GM23338 (cell line): ENCODE data around the gene ELMOD3. TPM values are rescaled to one million over a fixed set of nuclear protein-coding genes. Genes with fewer than 3 reads are reported as not detected.

Experiments
- polyA plus RNA-seq: library from polyadenylated mRNA; unstranded; fragments of >200 nt; fragmentation: Nextera tagmentation; extraction: Ambion mirVana; gene quantifications from 2 replicates; pipeline ENCODE4 v1.2.1, GENCODE V29; 2016
- small RNA-seq: library from RNA; depleted of rRNA; stranded (forward); fragments of <200 nt; gene quantifications from one replicate; pipeline ENCODE3, GENCODE V24; 2014; ENCODE audit warnings: low replicate concordance
- total RNA-seq: library from RNA; depleted of rRNA; stranded (reverse); fragments of >200 nt; shearing (Covaris generic); gene quantifications from 2 replicates; pipeline ENCODE4 v1.2.3, GENCODE V29; 2014; rRNA removed

Gene ELMOD3
- total and polyA plus RNA-seq, 2 experiments from 2014 or later: 8.6 to 8.9 TPM

Small RNAs within 50 kb of the gene (small RNA-seq; reads per million reads assigned to genes)
- gene AC062037.1 (not detected), gene AC062037.2 (not detected), gene RF00019 (not detected), gene RN7SL113P (not detected)

Other genes starting within 250 kb of the ELMOD3 start
- 42.4 and 47.3 TPM in 2 replicates for gene TCF7L1, start 221.4 kb upstream of the ELMOD3 start, total RNA-seq
- gene TCF7L1, start 221.4 kb upstream of the ELMOD3 start, polyA plus RNA-seq: 101 and 113 TPM in 2 replicates
- 48.3 and 49.4 TPM in 2 replicates for gene TGOLN2, start 26.8 kb upstream of the ELMOD3 start, total RNA-seq
- gene TGOLN2, start 26.8 kb upstream of the ELMOD3 start, polyA plus RNA-seq: 17.8 and 20.8 TPM in 2 replicates
- 12.5 and 16.4 TPM in 2 replicates for gene RETSAT, start 241 bp upstream of the ELMOD3 start, total RNA-seq
- 2.3 and 2.6 TPM in 2 replicates for gene RETSAT, start 241 bp upstream of the ELMOD3 start, polyA plus RNA-seq
- 75.2 and 88.7 TPM in 2 replicates for gene CAPG, start 55.6 kb downstream of the ELMOD3 start, total RNA-seq
- 104 and 115 TPM in 2 replicates for gene CAPG, start 55.6 kb downstream of the ELMOD3 start, polyA plus RNA-seq
- gene SH2D6, start 63.9 kb downstream of the ELMOD3 start, total RNA-seq: not detected in 2 replicates
- gene SH2D6, start 63.9 kb downstream of the ELMOD3 start, polyA plus RNA-seq: 0.26 and 0.37 TPM in 2 replicates
- 206 and 232 TPM in 2 replicates for gene MAT2A, start 184.4 kb downstream of the ELMOD3 start, total RNA-seq
- 74.4 and 105 TPM in 2 replicates for gene MAT2A, start 184.4 kb downstream of the ELMOD3 start, polyA plus RNA-seq
- 30.8 and 36.2 TPM in 2 replicates for gene GGCX, start 206.7 kb downstream of the ELMOD3 start, total RNA-seq
- 14.4 and 15.3 TPM in 2 replicates for gene GGCX, start 206.7 kb downstream of the ELMOD3 start, polyA plus RNA-seq
- 16.3 and 17.4 TPM in 2 replicates for gene VAMP8, start 222.8 kb downstream of the ELMOD3 start, total RNA-seq
- 71.7 and 73.0 TPM in 2 replicates for gene VAMP8, start 222.8 kb downstream of the ELMOD3 start, polyA plus RNA-seq
- gene VAMP5, start 229.7 kb downstream of the ELMOD3 start, total RNA-seq: 0.87 and 2.6 TPM in 2 replicates
- gene VAMP5, start 229.7 kb downstream of the ELMOD3 start, polyA plus RNA-seq: 5.5 and 7.8 TPM in 2 replicates
- gene RNF181, start 241.0 kb downstream of the ELMOD3 start, total RNA-seq: 114 and 145 TPM in 2 replicates
- gene RNF181, start 241.0 kb downstream of the ELMOD3 start, polyA plus RNA-seq: 260 and 276 TPM in 2 replicates
- 10.1 and 16.4 TPM in 2 replicates for gene TMEM150A, start 247.9 kb downstream of the ELMOD3 start, total RNA-seq
- gene TMEM150A, start 247.9 kb downstream of the ELMOD3 start, polyA plus RNA-seq: 21.4 and 27.9 TPM in 2 replicates